Large intestine (tissue), 3 donors: ENCODE data around the gene SH3GL2. TPM values are rescaled to one million over a fixed set of nuclear protein-coding genes. Genes with fewer than 3 reads are reported as not detected.

Source experiments
- DNase-seq, 2 donors: peaks; one replicate each; pipeline versions ENCODE4 v3.0.0 to v3.0.0-alpha.2; 2013
- H3K27ac ChIP-seq: one replicate; pipeline ENCODE4 v1.5.1; 2013; ENCODE audit warnings: low read length
- H3K27me3 ChIP-seq: 2 replicates; pipeline ENCODE4 v1.6.1; 2013; ENCODE audit warnings: low read length; ENCODE audit not compliant: control insufficient read depth, insufficient read depth
- H3K36me3 ChIP-seq: 2 replicates; pipeline ENCODE4 v1.6.1; 2013; ENCODE audit warnings: low read length; ENCODE audit not compliant: control insufficient read depth, insufficient read depth
- H3K4me1 ChIP-seq: one replicate; pipeline ENCODE4 v1.6.1; 2013; ENCODE audit warnings: low read length; ENCODE audit not compliant: control insufficient read depth, insufficient read depth
- H3K4me3 ChIP-seq: one replicate; pipeline ENCODE4 v1.5.1; 2013; ENCODE audit warnings: low read length
- H3K9me3 ChIP-seq: one replicate; pipeline ENCODE4 v1.6.1; 2013; ENCODE audit warnings: mild to moderate bottlenecking, low read depth, low read length, moderate library complexity; ENCODE audit not compliant: control insufficient read depth
- WGBS: methylation state at CpG from one replicate; pipeline ENCODE4 v1.1.5; 2013; ENCODE audit warnings: low lambda C conversion rate; ENCODE audit not compliant: insufficient coverage; 5-methylcytosine and 5-hydroxymethylcytosine counted together
- polyA plus RNA-seq: library from polyadenylated mRNA; unstranded; fragments of 120-200 nt; gene quantifications from one replicate; pipeline ENCODE4 v1.2.1, GENCODE V29; 2013

The SH3GL2 gene
- polyA plus RNA-seq, 1 donor = 2.4 TPM

DNA sequence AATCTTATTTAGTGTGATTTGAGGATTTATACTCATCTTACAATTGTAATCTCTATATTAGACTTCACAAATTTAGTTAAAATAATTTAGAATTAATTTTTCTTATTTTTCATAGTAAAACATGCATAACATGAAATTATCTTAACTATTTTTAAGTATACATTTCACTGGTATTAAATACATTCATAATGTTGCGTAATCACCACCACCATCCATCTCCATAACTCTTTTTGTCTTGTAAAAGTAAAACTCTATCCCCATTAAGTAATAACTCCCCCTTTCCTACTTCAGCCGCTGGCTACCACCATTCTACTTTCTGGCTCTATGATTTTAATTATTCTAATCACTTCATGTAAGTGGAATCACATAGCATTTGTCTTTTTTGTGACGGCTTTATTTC, 193.4 kb downstream of the SH3GL2 start:
- Histone ChIP-seq H3K27me3 (no peaks in the 10 kb centered on the region), H3K27ac (no peak overlapping the region), H3K4me3 (no peak overlapping the region), H3K4me1 (no peaks in the 10 kb centered on the region), H3K9me3 (no peaks in the 10 kb centered on the region), H3K36me3 (no peaks in the 10 kb centered on the region)
- no peak for DNase-seq
- WGBS = 89% methylated on average over 3 of the region's 3 CpGs

DNA sequence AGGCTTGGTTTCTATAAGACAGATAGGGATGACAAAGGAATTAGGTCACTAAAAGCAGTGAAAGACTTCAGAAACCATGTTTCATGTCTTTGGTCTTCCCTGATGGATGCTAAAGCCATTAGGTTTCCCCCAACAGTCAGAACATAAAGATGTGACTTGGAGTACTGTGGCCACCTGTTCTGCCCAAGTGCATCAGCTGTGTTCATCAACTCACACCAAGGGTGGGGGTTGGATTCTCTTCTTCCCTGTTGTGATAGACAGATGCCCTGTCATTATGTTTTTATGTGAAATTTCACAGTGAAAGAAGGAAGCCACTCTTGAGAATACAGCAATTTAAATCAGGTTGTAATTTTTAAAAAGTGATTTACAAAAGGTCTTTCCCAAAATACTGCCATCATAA, 196.8 kb downstream of the SH3GL2 start:
- H3K4me1 ChIP-seq = no peaks in the 10 kb centered on the region
- no peak for DNase-seq

DNA sequence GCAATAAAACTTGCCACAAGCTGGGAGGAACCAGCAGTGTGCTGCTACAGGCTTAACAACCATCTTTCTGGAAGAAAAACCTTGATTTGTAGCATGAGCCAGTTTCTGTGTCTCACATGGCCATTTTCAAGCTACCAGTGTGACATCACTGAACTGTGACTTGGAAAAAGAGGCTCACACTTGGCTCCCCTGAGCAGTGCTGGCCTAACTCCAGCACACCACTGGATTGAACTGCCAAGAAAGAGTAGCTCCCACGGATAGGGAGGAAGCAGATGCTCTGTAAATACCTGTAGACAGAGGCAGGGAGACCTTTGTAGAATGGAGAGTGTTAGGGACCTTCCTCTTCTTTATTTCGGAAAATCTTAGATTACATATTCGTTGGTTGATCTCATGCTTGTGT, 197.9 kb downstream of the SH3GL2 start:
- WGBS = no CpG with 5 or more reads among the region's 3 CpGs
- Histone ChIP-seq H3K27ac (no peak overlapping the region), H3K4me3 (no peak overlapping the region), H3K4me1 (no peaks in the 10 kb centered on the region), H3K36me3 (no peaks in the 10 kb centered on the region), H3K9me3 (no peaks in the 10 kb centered on the region), H3K27me3 (no peaks in the 10 kb centered on the region)
- DNase-seq = no peak

More for the DNA sequence above, 196.8 kb downstream of the SH3GL2 start:
- H3K9me3 ChIP-seq = no peaks in the 10 kb centered on the region
- no peaks in the 10 kb centered on the region for H3K27me3 ChIP-seq
- no peaks in the 10 kb centered on the region for H3K36me3 ChIP-seq
- no peak overlapping the region for H3K27ac ChIP-seq
- no peak overlapping the region for H3K4me3 ChIP-seq

DNA sequence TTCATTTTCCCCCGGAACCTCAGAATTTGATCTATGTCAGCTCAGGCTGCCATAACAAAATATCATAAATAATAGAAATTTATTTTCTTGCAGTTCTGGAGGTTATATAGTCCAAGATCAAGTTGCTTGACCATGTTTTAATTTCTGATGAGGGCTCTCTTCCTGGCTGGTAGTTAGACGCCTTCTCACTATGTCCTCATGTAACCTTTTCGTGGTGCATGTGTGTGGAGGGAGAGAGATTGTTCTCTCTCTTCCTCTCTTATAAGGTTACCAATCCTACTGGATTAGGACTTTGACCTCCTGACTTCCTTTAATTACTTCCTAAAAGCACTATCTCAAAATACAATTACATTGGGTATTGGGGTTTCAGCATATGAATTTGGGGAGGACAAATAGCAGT, 198.6 kb downstream of the SH3GL2 start:
- Histone ChIP-seq H3K27me3 (no peaks in the 10 kb centered on the region), H3K4me3 (no peak overlapping the region), H3K27ac (no peak overlapping the region), H3K36me3 (no peaks in the 10 kb centered on the region), H3K9me3 (no peaks in the 10 kb centered on the region), H3K4me1 (no peaks in the 10 kb centered on the region)
- WGBS = 100% methylated on average over 1 of the region's 3 CpGs
- no peak for DNase-seq

DNA sequence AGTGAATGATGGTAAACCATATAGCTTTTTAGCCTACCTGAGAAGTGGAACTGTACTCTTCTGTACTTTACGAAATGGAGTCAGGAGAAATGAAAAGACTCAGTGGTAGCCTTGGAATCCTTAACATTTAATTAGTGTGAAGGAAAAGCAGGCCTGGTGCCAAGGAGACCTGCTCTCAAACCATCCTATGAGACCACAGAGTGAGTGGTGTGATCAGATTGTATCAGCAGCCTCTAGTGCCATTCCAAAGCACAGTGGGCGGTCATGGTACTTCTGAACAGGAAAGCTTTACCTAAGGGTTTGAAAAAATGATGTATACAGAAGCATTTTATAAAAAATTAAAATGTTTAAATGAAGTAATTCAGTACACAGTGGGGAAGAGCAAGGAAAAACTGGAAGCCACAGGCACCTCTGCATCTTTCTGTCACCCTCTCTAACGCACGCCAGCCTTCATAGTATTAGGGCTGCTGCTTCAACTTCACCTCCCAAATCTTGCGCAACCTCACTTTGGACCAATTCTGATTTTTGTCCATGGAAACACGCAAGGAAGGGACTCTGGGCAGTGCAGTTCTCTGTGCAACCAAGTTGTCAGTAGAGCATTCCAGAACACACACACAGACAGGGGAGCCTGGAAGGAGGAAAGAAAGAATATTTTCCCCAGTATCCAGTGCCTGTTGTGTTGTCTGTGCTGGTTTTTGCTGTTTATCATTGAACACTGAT, 203.7 kb downstream of the SH3GL2 start:
- Histone ChIP-seq H3K4me1 (no peaks in the 10 kb centered on the region), H3K9me3 (no peaks in the 10 kb centered on the region), H3K27me3 (no peaks in the 10 kb centered on the region), H3K27ac (no peak overlapping the region), H3K4me3 (no peak overlapping the region), H3K36me3 (no peaks in the 10 kb centered on the region)
- DNase-seq = no peak
- WGBS = 96% methylated on average over 5 of the region's 6 CpGs

DNA sequence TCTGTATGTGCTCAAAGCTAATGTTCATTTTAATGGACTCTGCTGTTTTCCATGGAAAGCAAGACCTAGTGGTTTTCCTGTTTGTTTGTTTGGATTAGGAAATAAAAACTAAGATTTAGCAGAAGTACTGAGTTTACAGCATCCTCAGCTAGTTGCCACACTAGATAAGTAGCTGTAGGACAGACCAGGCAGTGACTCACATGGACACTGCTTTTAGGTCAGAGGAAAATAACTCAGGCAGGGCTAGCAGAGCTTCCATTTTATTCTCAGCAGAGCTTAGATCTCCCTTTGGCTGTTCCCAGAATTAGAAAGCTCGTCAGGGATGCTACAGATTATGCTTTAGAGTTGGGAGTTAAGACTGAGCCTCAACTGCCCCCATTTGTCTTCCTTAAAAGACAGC, 204.4 kb downstream of the SH3GL2 start:
- no peaks in the 10 kb centered on the region for H3K4me1 ChIP-seq
- H3K36me3 ChIP-seq = no peaks in the 10 kb centered on the region
- WGBS = no CpG with 5 or more reads among the region's 1 CpG
- no peaks in the 10 kb centered on the region for H3K9me3 ChIP-seq
- no peaks in the 10 kb centered on the region for H3K27me3 ChIP-seq
- H3K27ac ChIP-seq = no peak overlapping the region
- no peak for DNase-seq
- H3K4me3 ChIP-seq = no peak overlapping the region

DNA sequence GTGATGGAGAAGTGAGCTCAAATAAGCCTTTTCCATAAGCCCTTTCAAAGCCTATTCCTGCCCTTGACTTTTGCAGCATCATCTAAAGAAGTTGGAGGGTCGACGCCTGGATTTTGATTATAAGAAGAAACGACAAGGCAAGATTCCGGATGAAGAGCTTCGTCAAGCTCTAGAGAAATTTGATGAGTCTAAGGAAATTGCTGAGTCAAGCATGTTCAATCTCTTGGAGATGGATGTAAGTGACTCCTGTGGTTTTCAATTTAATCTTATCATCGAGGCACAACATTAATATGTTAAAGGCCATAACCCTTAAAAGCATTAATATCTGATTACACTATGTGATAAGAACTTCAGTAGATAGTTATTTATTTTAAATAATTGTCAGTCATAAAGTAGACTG, 210.4 kb downstream of the SH3GL2 start:
- Histone ChIP-seq H3K9me3 (no peaks in the 10 kb centered on the region), H3K36me3 (no peaks in the 10 kb centered on the region), H3K27ac (no peak overlapping the region), H3K27me3 (no peaks in the 10 kb centered on the region), H3K4me1 (no peaks in the 10 kb centered on the region), H3K4me3 (no peak overlapping the region)
- no peak for DNase-seq
- 100% methylated on average over 4 of the region's 6 CpGs for WGBS

DNA sequence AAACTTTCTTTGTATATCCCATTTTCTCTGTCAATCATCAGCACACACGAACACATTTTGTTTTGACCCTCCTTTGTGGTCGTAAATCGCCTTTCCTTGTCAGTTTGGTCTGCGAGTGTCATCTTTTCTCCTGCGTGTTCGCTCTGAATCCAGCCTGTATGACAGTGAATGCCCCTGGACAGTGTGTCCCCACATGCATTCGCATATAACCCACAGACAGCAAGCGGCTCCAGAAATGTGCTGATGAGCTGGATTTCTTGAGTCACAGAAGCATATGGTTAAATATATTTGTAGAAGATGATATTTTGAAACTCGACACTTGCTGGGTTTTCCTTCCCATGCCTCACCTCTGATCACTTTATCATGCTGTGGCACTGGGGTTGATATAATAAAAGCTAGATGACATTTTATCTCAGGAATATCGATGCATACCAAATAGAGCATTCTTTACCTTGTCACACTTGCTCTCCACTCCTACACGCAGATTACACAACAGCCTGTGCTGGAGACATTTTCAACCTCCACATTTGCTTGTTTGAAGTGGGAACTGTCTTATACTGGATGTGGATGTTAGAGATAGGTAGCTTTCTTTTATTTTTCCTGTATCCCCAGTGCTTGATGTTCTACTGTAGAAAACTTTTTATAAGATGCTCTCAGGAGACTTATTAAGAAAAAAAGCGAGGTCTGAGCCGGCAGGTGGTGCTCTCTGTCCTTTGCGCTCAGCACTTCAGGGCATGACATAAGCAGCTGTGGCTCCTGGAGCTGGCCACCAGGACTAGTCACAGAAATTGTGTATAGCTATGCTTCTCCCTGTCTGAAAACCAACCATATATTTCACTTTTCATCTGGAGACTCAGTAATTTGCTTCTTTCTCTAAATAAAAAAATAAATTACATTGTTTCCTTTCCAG, 215.1 kb downstream of the SH3GL2 start:
- Histone ChIP-seq H3K27me3 (no peaks in the 10 kb centered on the region), H3K27ac (no peak overlapping the region), H3K9me3 (no peaks in the 10 kb centered on the region), H3K36me3 (no peaks in the 10 kb centered on the region), H3K4me1 (no peaks in the 10 kb centered on the region), H3K4me3 (no peak overlapping the region)
- 72% methylated on average over 5 of the region's 14 CpGs for WGBS
- DNase-seq = no peak

DNA sequence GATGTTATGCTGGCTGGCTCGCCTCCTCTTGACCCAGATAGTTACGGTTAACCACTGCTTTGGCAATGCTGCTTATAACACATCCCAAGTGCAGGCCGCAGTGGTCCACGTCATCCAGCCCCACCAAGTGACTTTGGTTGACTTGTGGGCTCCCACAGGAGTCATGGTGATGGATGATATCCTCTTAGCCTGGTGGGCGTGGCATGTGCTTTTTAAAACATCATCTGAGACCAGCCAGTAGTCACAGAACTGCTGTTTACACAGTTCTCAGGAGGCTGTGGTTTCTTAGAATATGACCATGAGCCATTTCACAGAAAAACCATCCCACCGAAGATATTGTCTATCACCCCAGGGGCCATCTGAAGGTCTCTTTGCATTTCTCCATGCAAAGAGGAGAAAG, 216.9 kb downstream of the SH3GL2 start:
- no peaks in the 10 kb centered on the region for H3K27me3 ChIP-seq
- DNase-seq = no peak
- no peak overlapping the region for H3K27ac ChIP-seq
- H3K36me3 ChIP-seq = no peaks in the 10 kb centered on the region
- no peak overlapping the region for H3K4me3 ChIP-seq
- H3K9me3 ChIP-seq = no peaks in the 10 kb centered on the region
- WGBS = no CpG with 5 or more reads among the region's 6 CpGs
- no peaks in the 10 kb centered on the region for H3K4me1 ChIP-seq

DNA sequence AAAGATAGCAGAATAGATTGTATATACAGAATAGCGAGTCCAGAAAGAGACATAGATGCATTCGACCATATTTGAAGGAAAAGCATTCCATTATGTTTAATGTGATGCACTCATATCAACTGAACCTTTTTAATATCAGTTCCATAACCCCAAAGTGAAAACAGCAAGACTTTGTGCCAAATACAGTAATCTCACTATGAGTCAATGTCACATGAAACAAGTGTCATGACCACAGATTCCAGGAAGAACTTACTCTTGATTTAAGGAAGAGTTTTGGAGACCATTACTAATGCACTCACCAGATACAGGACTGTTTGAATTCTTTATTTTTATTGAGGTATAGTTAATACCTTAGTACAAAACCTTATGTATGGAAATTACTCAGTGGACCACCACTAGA, 220.5 kb downstream of the SH3GL2 start:
- Histone ChIP-seq H3K36me3 (no peaks in the 10 kb centered on the region), H3K9me3 (no peaks in the 10 kb centered on the region), H3K4me3 (no peak overlapping the region), H3K4me1 (no peaks in the 10 kb centered on the region), H3K27me3 (peaks cover 2% of the 10 kb centered on the region), H3K27ac (no peak overlapping the region)
- WGBS = 100% methylated on average over 2 of the region's 2 CpGs
- DNase-seq = no peak
